Transverse colon (tissue), 4 donors: Measurements from ENCODE around the gene STOML2. TPM values are rescaled to one million over a fixed set of nuclear protein-coding genes. Genes with fewer than 3 reads are reported as not detected.
A peak's percentile ranks its signal among the peaks of the same experiment; 100 is the strongest.

Experiments
- DNase-seq: peaks from one replicate; pipeline ENCODE4 v3.0.0-alpha.2; 2019
- H3K27ac ChIP-seq, 4 donors: fragments of 200-600 bp; sonication (generic); 2 replicates each; pipeline ENCODE4 v1.5.1; 2016 to 2018; ENCODE audit warnings: inconsistent platforms in 4 of 4
- H3K27me3 ChIP-seq: fragments of 200-600 bp; sonication (generic); 2 replicates; pipeline ENCODE4 v1.5.1; 2017; ENCODE audit warnings: inconsistent platforms
- H3K36me3 ChIP-seq, 4 donors: fragments of 200-600 bp; sonication (generic); 2 replicates each; pipeline ENCODE4 v1.5.1; 2017 to 2019; ENCODE audit warnings: inconsistent platforms in 4 of 4
- H3K4me1 ChIP-seq, 4 donors: fragments of 200-600 bp; sonication (generic); 2 replicates each; pipeline ENCODE4 v1.5.1; 2017 to 2020; ENCODE audit warnings: inconsistent platforms in 4 of 4
- H3K4me3 ChIP-seq, 4 donors: fragments of 200-600 bp; sonication (generic); 1 replicate in 1 of 4; 2 replicates in 3 of 4; pipeline versions ENCODE4 v1.5.1 to v1.6.1; 2017 to 2019; ENCODE audit warnings: inconsistent platforms in 4 of 4
- H3K9me3 ChIP-seq, 2 donors: fragments of 200-600 bp; sonication (generic); 2 replicates each; pipeline ENCODE4 v1.5.1; 2017 to 2019; ENCODE audit warnings: inconsistent platforms in 2 of 2
- EP300 ChIP-seq: sonication (generic); formaldehyde crosslinking; IDR thresholded peaks from one replicate; pipeline ENCODE4 v1.6.1; 2017; ENCODE audit warnings: antibody characterized with exemption, low read depth
- POLR2A ChIP-seq: fragments of 450-650 bp; IDR thresholded peaks from one replicate; pipeline ENCODE4 v1.6.1; 2016; ENCODE audit warnings: antibody characterized with exemption, mild to moderate bottlenecking, moderate library complexity
- POLR2AphosphoS5 ChIP-seq, 3 donors: sonication (generic); formaldehyde crosslinking; IDR thresholded peaks; one replicate each; pipeline ENCODE4 v1.6.1; 2016; ENCODE audit warnings: antibody characterized with exemption in 3 of 3
- WGBS, 2 donors: methylation state at CpG; one replicate each; pipeline ENCODE4 v1.1.5; 2018; ENCODE audit warnings: low coverage in 1 of 2; 5-methylcytosine and 5-hydroxymethylcytosine counted together
- in situ Hi-C, 4 donors: fragments of 200-750 bp; cut with MboI; loops; one replicate each; pipeline versions ENCODE4 v1.15.0 to v1.15.1; 2017; ENCODE audit warnings: low sequenced_read_pairs in 3 of 4, low pct_ligation_motif_present in 1 of 4, low pct_unique_long_range_greater_than_20kb in 1 of 4
- intact Hi-C: fragments of 100-400 bp; cut with DNase I; formaldehyde crosslinking; loops from one replicate; pipeline ENCODE4 v1.15.1; 2023; ENCODE audit warnings: low total_unique reads
- total RNA-seq, 4 donors: library from RNA; depleted of rRNA; stranded (reverse); fragments of >200 nt; gene quantifications; one replicate each; pipeline ENCODE4 v1.1.0, GENCODE V29; 2016
- TF ChIP-seq, protein P1 (sequence below), 5 experiments: fragments of 200-600 bp in 3 of 5; fragments of 450-650 bp in 2 of 5; sonication (generic) in 3 of 5; IDR thresholded peaks; 1 replicate in 2 of 5; 2 replicates in 3 of 5; pipeline ENCODE4 v1.5.1; 2016 to 2017; ENCODE audit warnings: antibody characterized with exemption in 5 of 5, inconsistent platforms in 3 of 5, mild to moderate bottlenecking in 2 of 5, moderate library complexity in 1 of 5

The STOML2 gene
- total RNA-seq, 4 donors from 2014 or later, result 36.7 to 99.1 (median 70.9) TPM

GRCh38 chr9:35136866-35137265 is 33.9 kb upstream of the STOML2 start:
- Histone ChIP-seq H3K4me1 (no peaks in the 10 kb centered on the region), H3K27me3 (no peaks in the 10 kb centered on the region), H3K36me3 (no peaks in the 10 kb centered on the region), H3K4me3 (no peak overlapping the region), H3K9me3 (peaks cover 4 to 11% of the 10 kb centered on the region in 2 donors), H3K27ac (no peak overlapping the region)
- no peak for DNase-seq
- intact Hi-C loops, result no loop called here
- TF ChIP-seq POLR2A (no peak), EP300 (no peak), POLR2AphosphoS5 (IDR thresholded peaks at IDR 0.05) (no peak)
- TF ChIP-seq, protein P1, sequence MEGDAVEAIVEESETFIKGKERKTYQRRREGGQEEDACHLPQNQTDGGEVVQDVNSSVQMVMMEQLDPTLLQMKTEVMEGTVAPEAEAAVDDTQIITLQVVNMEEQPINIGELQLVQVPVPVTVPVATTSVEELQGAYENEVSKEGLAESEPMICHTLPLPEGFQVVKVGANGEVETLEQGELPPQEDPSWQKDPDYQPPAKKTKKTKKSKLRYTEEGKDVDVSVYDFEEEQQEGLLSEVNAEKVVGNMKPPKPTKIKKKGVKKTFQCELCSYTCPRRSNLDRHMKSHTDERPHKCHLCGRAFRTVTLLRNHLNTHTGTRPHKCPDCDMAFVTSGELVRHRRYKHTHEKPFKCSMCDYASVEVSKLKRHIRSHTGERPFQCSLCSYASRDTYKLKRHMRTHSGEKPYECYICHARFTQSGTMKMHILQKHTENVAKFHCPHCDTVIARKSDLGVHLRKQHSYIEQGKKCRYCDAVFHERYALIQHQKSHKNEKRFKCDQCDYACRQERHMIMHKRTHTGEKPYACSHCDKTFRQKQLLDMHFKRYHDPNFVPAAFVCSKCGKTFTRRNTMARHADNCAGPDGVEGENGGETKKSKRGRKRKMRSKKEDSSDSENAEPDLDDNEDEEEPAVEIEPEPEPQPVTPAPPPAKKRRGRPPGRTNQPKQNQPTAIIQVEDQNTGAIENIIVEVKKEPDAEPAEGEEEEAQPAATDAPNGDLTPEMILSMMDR (IDR thresholded peaks at IDR 0.05), result no peak
- WGBS, 2 donors, result 87 to 89% methylated on average over 4 to 8 of the region's 8 CpGs
- in situ Hi-C loops, result loop anchor here in 1 of 4 donors (25.0 kb wide), 1 partner anchor 325 kb away; no protein-coding TSS in a partner anchor

- in situ Hi-C loops, result loop anchor here in 1 of 4 donors (25.0 kb wide), 1 partner anchor 326 kb away; no protein-coding TSS in a partner anchor
- intact Hi-C loops, result no loop called here
Observed at GRCh38 chr9:35135988-35136387, 33.1 kb upstream of the STOML2 start.

DNA sequence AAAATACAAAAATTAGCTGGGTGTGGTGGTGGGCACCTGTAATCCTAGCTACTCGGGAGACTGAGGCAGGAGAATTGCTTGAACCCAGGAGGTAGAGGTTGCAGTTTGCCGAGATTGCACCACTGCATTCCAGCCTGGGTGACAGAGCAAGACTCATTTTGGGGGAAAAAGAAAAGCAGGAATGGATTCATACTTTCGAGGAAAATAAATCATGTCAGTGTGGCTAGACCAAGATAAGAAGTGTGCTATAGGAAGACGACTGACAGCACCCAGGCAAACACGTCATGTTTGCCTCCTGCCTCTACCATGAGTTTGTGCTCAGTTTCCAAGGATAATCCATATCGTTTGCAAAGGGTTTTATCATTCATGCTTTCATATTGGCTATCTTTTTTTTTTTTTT is 32.0 kb upstream of the STOML2 start:
- H3K9me3 ChIP-seq, result peaks cover 4 to 8% of the 10 kb centered on the region in 2 donors
- no peak overlapping the region for H3K4me3 ChIP-seq
- intact Hi-C loops, result no loop called here
- TF ChIP-seq POLR2AphosphoS5 (IDR thresholded peaks at IDR 0.05) (no peak), EP300 (no peak), POLR2A (no peak)
- TF ChIP-seq, protein P1 (IDR thresholded peaks at IDR 0.05), result no peak
- no peak overlapping the region for H3K27ac ChIP-seq
- 74 to 87% methylated on average over 6 of the region's 6 CpGs for WGBS, 2 donors
- H3K36me3 ChIP-seq, result no peaks in the 10 kb centered on the region
- no peaks in the 10 kb centered on the region for H3K27me3 ChIP-seq
- DNase-seq, result no peak
- no peaks in the 10 kb centered on the region for H3K4me1 ChIP-seq
- in situ Hi-C loops, result loop anchor here in 1 of 4 donors (25.0 kb wide), 1 partner anchor 327 kb away; no protein-coding TSS in a partner anchor

More at GRCh38 chr9:35135988-35136387, 33.1 kb upstream of the STOML2 start:
- Histone ChIP-seq H3K27ac (no peak overlapping the region), H3K4me3 (no peak overlapping the region), H3K4me1 (no peaks in the 10 kb centered on the region), H3K9me3 (peaks cover 4 to 8% of the 10 kb centered on the region in 2 donors), H3K36me3 (no peaks in the 10 kb centered on the region), H3K27me3 (no peaks in the 10 kb centered on the region)
- no peak for TF ChIP-seq POLR2AphosphoS5 (IDR thresholded peaks at IDR 0.05)
- no peak for TF ChIP-seq POLR2A
- no peak for TF ChIP-seq EP300
- TF ChIP-seq, protein P1 (IDR thresholded peaks at IDR 0.05), result no peak
- DNase-seq, result no peak
- 81 to 89% methylated on average over 7 of the region's 7 CpGs for WGBS, 2 donors

- DNase-seq, result peak; percentile 92
- H3K4me3 ChIP-seq, result peak overlapping the region in 3 of 4 donors; percentile 43 to 57 (median 45)
- no peaks in the 10 kb centered on the region for H3K9me3 ChIP-seq
- H3K36me3 ChIP-seq, result no peaks in the 10 kb centered on the region
- in situ Hi-C loops (loop anchor here (5.0 to 25.0 kb wide), 6 partner anchors 138 to 445 kb away; a partner anchor contains a TSS), intact Hi-C loops (loop anchor here (5.0 kb wide), 2 partner anchors 140 to 365 kb away; no protein-coding TSS in a partner anchor)
- H3K4me1 ChIP-seq, result peaks cover 26 to 45% (median 40%) of the 10 kb centered on the region in 4 donors
- WGBS, 2 donors, result 20 to 26% methylated on average over 9 to 30 of the region's 30 CpGs
- TF ChIP-seq POLR2AphosphoS5 (IDR thresholded peaks at IDR 0.05), result peak in 1 of 3 donors; percentile 24
- TF ChIP-seq POLR2A, result no peak
- TF ChIP-seq, protein P1 (IDR thresholded peaks at IDR 0.05), result peak; percentile 91 to 97 (median 95)
- TF ChIP-seq EP300, result no peak
- H3K27me3 ChIP-seq, result no peaks in the 10 kb centered on the region
- H3K27ac ChIP-seq, result peak overlapping the region; percentile 87 to 96 (median 91)
Observed at GRCh38 chr9:35116898-35117551, 14.1 kb upstream of the STOML2 start.
